T-helper 9 cell (primary cell): Measurements from ENCODE around the gene CLDN14.
"Not testable (repeated sequence)": the region's sequence is repeated elsewhere in the genome, so short reads cannot be mapped to it uniquely, and the experiment has no call there.

Experiments used
- DNase-seq: peaks from one replicate; pipeline ENCODE4 v3.0.0-alpha.2; 2020

Gene CLDN14

GRCh38 chr21:36499578-36500471, 19.9 kb upstream of the CLDN14 start:
- no peak for DNase-seq

GRCh38 chr21:36494557-36494956, 14.6 kb upstream of the CLDN14 start:
- DNase-seq, result no peak

- DNase-seq, result no peak
These were observed 11.4 kb upstream of the CLDN14 start for GRCh38 chr21:36491209-36491910.

GRCh38 chr21:36489776-36490165, 9.8 kb upstream of the CLDN14 start:
- no peak for DNase-seq

- DNase-seq, result no peak
These were observed 9.3 kb upstream of the CLDN14 start for GRCh38 chr21:36489103-36489775.

- no peak for DNase-seq
These were observed 7.9 kb upstream of the CLDN14 start for GRCh38 chr21:36487641-36488307.

- no peak for DNase-seq
These were observed 6.3 kb upstream of the CLDN14 start for GRCh38 chr21:36486246-36486645.

- no peak for DNase-seq
These were observed 5.6 kb upstream of the CLDN14 start for GRCh38 chr21:36485476-36485875.

- no peak for DNase-seq
These were observed 3.2 kb upstream of the CLDN14 start for GRCh38 chr21:36483095-36483494.

GRCh38 chr21:36482673-36483072, 2.8 kb upstream of the CLDN14 start:
- DNase-seq, result no peak

GRCh38 chr21:36482181-36482580, 2.3 kb upstream of the CLDN14 start:
- no peak for DNase-seq

GRCh38 chr21:36481639-36482038, 1.7 kb upstream of the CLDN14 start:
- DNase-seq, result no peak

- no peak for DNase-seq
These were observed 696 bp upstream of the CLDN14 start for GRCh38 chr21:36480618-36481017.

- DNase-seq, result no peak
These were observed 981 bp downstream of the CLDN14 start for GRCh38 chr21:36478941-36479340.

- DNase-seq, result no peak
These were observed 1.7 kb downstream of the CLDN14 start for GRCh38 chr21:36478207-36478701.

- no peak for DNase-seq
These were observed 2.4 kb downstream of the CLDN14 start for GRCh38 chr21:36477559-36477958.

GRCh38 chr21:36477001-36477400, 2.9 kb downstream of the CLDN14 start:
- DNase-seq, result no peak

GRCh38 chr21:36476541-36476940, 3.4 kb downstream of the CLDN14 start:
- DNase-seq, result not testable (repeated sequence)

GRCh38 chr21:36474591-36474990, 5.3 kb downstream of the CLDN14 start:
- DNase-seq, result no peak

- no peak for DNase-seq
These were observed 6.7 kb downstream of the CLDN14 start for GRCh38 chr21:36473203-36473602.

GRCh38 chr21:36472377-36472776, 7.5 kb downstream of the CLDN14 start:
- DNase-seq, result no peak

GRCh38 chr21:36471254-36471723, 8.6 kb downstream of the CLDN14 start:
- no peak for DNase-seq

GRCh38 chr21:36470294-36470693, 9.6 kb downstream of the CLDN14 start:
- DNase-seq, result no peak
